Esophagus squamous epithelium (tissue), 4 donors: ENCODE measurements around the gene TES.

Source experiments
- CTCF ChIP-seq, 6 experiments: fragments of 450-650 bp in 4 of 6; fragments of 200-600 bp in 2 of 6; sonication (generic) in 2 of 6; IDR thresholded peaks; one replicate each; pipeline ENCODE4 v1.5.1; 2016 to 2019; ENCODE audit warnings: antibody characterized with exemption in 6 of 6, mild to moderate bottlenecking in 4 of 6, moderate library complexity in 4 of 6
- POLR2A ChIP-seq, 4 donors: fragments of 450-650 bp; IDR thresholded peaks; one replicate each; pipeline ENCODE4 v1.6.1; 2017; ENCODE audit warnings: antibody characterized with exemption in 4 of 4, mild to moderate bottlenecking in 4 of 4, moderate library complexity in 3 of 4

GRCh38 chr7:116182023-116182422, 28.3 kb upstream of the TES start:
- TF ChIP-seq POLR2A (IDR thresholded peaks at IDR 0.05) (no peak), CTCF (IDR thresholded peaks at IDR 0.05) (no peak)
